SIG-M5 treated with dmso at 0.1 percent for 504 hours (cell line): Measurements from ENCODE around the gene RABIF.

ENCODE experiments used
- DNase-seq: peaks from one replicate; lab custom pipeline; 2025; ENCODE audit not compliant: unreplicated experiment; lab: John Stamatoyannopoulos, UW

RABIF gene

GRCh38 chr1:202879128-202879527 is 9.8 kb downstream of the RABIF start:
- no peak for DNase-seq

GRCh38 chr1:202873026-202873425 is 15.9 kb downstream of the RABIF start:
- no peak for DNase-seq

- DNase-seq, result peak; percentile 26
These were observed 17.6 kb downstream of the RABIF start for GRCh38 chr1:202871367-202871766.

- no peak for DNase-seq
These were observed 26.0 kb downstream of the RABIF start for GRCh38 chr1:202862679-202863560.

- peak; percentile 70 for DNase-seq
These were observed 27.4 kb downstream of the RABIF start for GRCh38 chr1:202861420-202862132.

- peak; percentile 86 for DNase-seq
These were observed 28.1 kb downstream of the RABIF start for GRCh38 chr1:202860744-202861419.

GRCh38 chr1:202858789-202859414 is 30.0 kb downstream of the RABIF start:
- no peak for DNase-seq

GRCh38 chr1:202858331-202858730 is 30.6 kb downstream of the RABIF start:
- peak; percentile 72 for DNase-seq

GRCh38 chr1:202857136-202857610 is 31.8 kb downstream of the RABIF start:
- no peak for DNase-seq

- DNase-seq, result peak; percentile 71
These were observed 32.9 kb downstream of the RABIF start for GRCh38 chr1:202856014-202856413.

- DNase-seq, result no peak
These were observed 34.2 kb downstream of the RABIF start for GRCh38 chr1:202854787-202855186.

GRCh38 chr1:202852163-202852904 is 36.6 kb downstream of the RABIF start:
- peak; percentile 57 for DNase-seq

- DNase-seq, result no peak
These were observed 38.2 kb downstream of the RABIF start for GRCh38 chr1:202850593-202851362.

GRCh38 chr1:202848191-202848542 is 40.8 kb downstream of the RABIF start:
- no peak for DNase-seq

- DNase-seq, result no peak
These were observed 44.0 kb downstream of the RABIF start for GRCh38 chr1:202844935-202845334.

- no peak for DNase-seq
These were observed 44.7 kb downstream of the RABIF start for GRCh38 chr1:202844259-202844658.

- no peak for DNase-seq
These were observed 45.9 kb downstream of the RABIF start for GRCh38 chr1:202843081-202843480.

- no peak for DNase-seq
These were observed 51.1 kb downstream of the RABIF start for GRCh38 chr1:202837746-202838262.

- peak; percentile 49 for DNase-seq
These were observed 52.1 kb downstream of the RABIF start for GRCh38 chr1:202836623-202837403.
